IMR-90 (cell line): ENCODE data around the gene ZNF454. TPM values are rescaled to one million over a fixed set of nuclear protein-coding genes. Genes with fewer than 3 reads are reported as not detected.

Experiments
- ATAC-seq: fragments of 200-7000 bp; cut with Tn5 transposase; 2 replicates; pipeline ENCODE4 v1.9.1; 2020; ENCODE audit warnings: low read depth, mild to moderate bottlenecking, moderate library complexity
- BruUV-seq: library from RNA; stranded (reverse); fragments of 400-500 nt; replicated peaks from 2 replicates; lab custom pipeline; 2021; lab: Mats Ljungman, UMichigan
- CTCF ChIA-PET: fragments of 300-600 bp; formaldehyde crosslinking; extraction: SDS; loops from one replicate; lab custom pipeline; 2021; ENCODE audit warnings: antibody characterized with exemption; lab: Yijun Ruan, JAX
- POLR2A ChIA-PET: fragments of 300-600 bp; sonication (Branson Sonifier 250); formaldehyde crosslinking; loops from one replicate; lab custom pipeline; 2022; ENCODE audit warnings: antibody characterized with exemption; ENCODE audit not compliant: unreplicated experiment; lab: Charles Lee
- DNase-seq: peaks from one replicate; pipeline ENCODE4 v3.0.0; 2013
- H2AFZ ChIP-seq: replicated peaks from 2 replicates; pipeline ENCODE3; 2013; ENCODE audit warnings: low read length, mild to moderate bottlenecking; ENCODE audit not compliant: poor library complexity
- H2AK5ac ChIP-seq: 2 replicates; pipeline ENCODE4 v1.6.1; 2013; ENCODE audit warnings: low read depth, low read length, inconsistent platforms
- H2AK9ac ChIP-seq: replicated peaks from 2 replicates; pipeline ENCODE3; 2013; ENCODE audit warnings: mild to moderate bottlenecking, low read depth, low read length, moderate library complexity; ENCODE audit not compliant: poor library complexity
- H2BK120ac ChIP-seq: 2 replicates; pipeline ENCODE4 v1.6.1; 2013; ENCODE audit warnings: low read depth, low read length, inconsistent platforms
- H2BK15ac ChIP-seq: 3 replicates; pipeline ENCODE4 v1.6.1; 2013; ENCODE audit warnings: low read depth, low read length, inconsistent platforms
- H2BK20ac ChIP-seq: 2 replicates; pipeline ENCODE4 v1.6.1; 2013; ENCODE audit warnings: low read depth, mild to moderate bottlenecking, inconsistent platforms, low read length, moderate library complexity
- H2BK5ac ChIP-seq: 2 replicates; pipeline ENCODE4 v1.6.1; 2013; ENCODE audit warnings: mild to moderate bottlenecking, low read depth, low read length, inconsistent platforms; ENCODE audit not compliant: poor library complexity, severe bottlenecking
- H3K14ac ChIP-seq: replicated peaks from 2 replicates; pipeline ENCODE4 v1.6.1; 2013; ENCODE audit warnings: low read depth, low read length, inconsistent platforms
- H3K18ac ChIP-seq: 2 replicates; pipeline ENCODE4 v1.6.1; 2013; ENCODE audit warnings: low read depth, low read length, control low read depth
- H3K23ac ChIP-seq: 2 replicates; pipeline ENCODE4 v1.6.1; 2013; ENCODE audit warnings: low read depth, low read length, inconsistent platforms
- H3K27ac ChIP-seq: 2 replicates; pipeline ENCODE4 v1.5.1; 2013; ENCODE audit warnings: mild to moderate bottlenecking, control low read depth, low read length; ENCODE audit not compliant: insufficient read depth
- H3K27me3 ChIP-seq: 2 replicates; pipeline ENCODE4 v1.6.1; 2013; ENCODE audit warnings: low read length; ENCODE audit not compliant: control insufficient read depth, insufficient read depth
- H3K36me3 ChIP-seq: 2 replicates; pipeline ENCODE4 v1.6.1; 2013; ENCODE audit warnings: low read length, mixed read lengths; ENCODE audit not compliant: control insufficient read depth, insufficient read depth
- H3K4ac ChIP-seq: 2 replicates; pipeline ENCODE4 v1.6.1; 2013; ENCODE audit warnings: low read depth, low read length, inconsistent platforms
- H3K4me1 ChIP-seq: 2 replicates; pipeline ENCODE4 v1.6.1; 2013; ENCODE audit warnings: low read length, mixed read lengths; ENCODE audit not compliant: control insufficient read depth, insufficient read depth
- H3K4me2 ChIP-seq: 2 replicates; pipeline ENCODE4 v1.6.1; 2013; ENCODE audit warnings: low read depth, mild to moderate bottlenecking, control low read depth, low read length, moderate library complexity
- H3K4me3 ChIP-seq: 2 replicates; pipeline ENCODE4 v1.5.1; 2013; ENCODE audit warnings: low read depth, mild to moderate bottlenecking, control low read depth, low read length, moderate library complexity; ENCODE audit not compliant: insufficient read depth
- H3K56ac ChIP-seq: 2 replicates; pipeline ENCODE4 v1.6.1; 2013; ENCODE audit warnings: low read length, inconsistent platforms; ENCODE audit not compliant: insufficient read depth; ENCODE audit errors: extremely low read depth
- H3K79me1 ChIP-seq, 2 experiments: 2 replicates each; pipeline ENCODE4 v1.6.1; 2013; ENCODE audit warnings: low read length in 2 of 2, inconsistent platforms in 1 of 2, low read depth in 1 of 2
- H3K9ac ChIP-seq: 2 replicates; pipeline ENCODE4 v1.6.1; 2013; ENCODE audit warnings: low read depth, low read length, control low read depth
- H3K9me1 ChIP-seq: 2 replicates; pipeline ENCODE4 v1.6.1; 2013; ENCODE audit warnings: low read length, inconsistent platforms; ENCODE audit not compliant: insufficient read depth
- H3K9me3 ChIP-seq: 2 replicates; pipeline ENCODE4 v1.6.1; 2013; ENCODE audit warnings: low read length; ENCODE audit not compliant: control insufficient read depth, insufficient read depth
- H4K20me1 ChIP-seq: 2 replicates; pipeline ENCODE4 v1.6.1; 2013; ENCODE audit warnings: low read length, inconsistent platforms; ENCODE audit not compliant: insufficient read depth
- H4K5ac ChIP-seq: 2 replicates; pipeline ENCODE4 v1.6.1; 2013; ENCODE audit warnings: mild to moderate bottlenecking, low read depth, low read length, control low read depth
- H4K8ac ChIP-seq, 2 experiments: 2 replicates each; pipeline ENCODE4 v1.6.1; 2013; ENCODE audit warnings: low read depth in 2 of 2, low read length in 2 of 2, control low read depth in 1 of 2, inconsistent platforms in 1 of 2
- H4K91ac ChIP-seq: 2 replicates; pipeline ENCODE4 v1.6.1; 2013; ENCODE audit warnings: low read depth, low read length, inconsistent platforms; ENCODE audit not compliant: insufficient read depth
- RCOR1 ChIP-seq: IDR thresholded peaks from 2 replicates; pipeline ENCODE4 v1.6.1; 2012; ENCODE audit warnings: mild to moderate bottlenecking, low read length, improper control_type of control experiment; ENCODE audit not compliant: insufficient replicate concordance
- SMC3 ChIP-seq: fragments of 150-350 bp; IDR thresholded peaks from 2 replicates; pipeline ENCODE4 v1.6.1; 2016; ENCODE audit warnings: low read depth, mild to moderate bottlenecking, antibody characterized with exemption, low read length, moderate library complexity
- WGBS, 2 experiments: methylation state at CpG; one replicate each; pipeline versions ENCODE4 v1.1.5 to v1.1.7; 2013; ENCODE audit warnings: missing lambda C conversion rate in 2 of 2; ENCODE audit not compliant: insufficient read length in 1 of 2; ENCODE audit errors: extremely low coverage in 2 of 2; 5-methylcytosine and 5-hydroxymethylcytosine counted together
- dilution Hi-C: fragments of 300-500 bp; cut with HindIII; formaldehyde crosslinking; loops from one replicate; pipeline ENCODE4 v1.14.3; 2018; ENCODE audit warnings: low sequenced_read_pairs; ENCODE audit not compliant: unreplicated experiment
- in situ Hi-C: fragments of 300-500 bp; cut with MboI; formaldehyde crosslinking; loops from 3 replicates; pipeline ENCODE4 v1.14.3; 2019; ENCODE audit warnings: low sequenced_read_pairs, inconsistent platforms, mixed read lengths
- intact Hi-C: fragments of 100-400 bp; cut with micrococcal nuclease; formaldehyde crosslinking; loops from 2 replicates; pipeline ENCODE4 v1.10.0; 2022
- polyA plus RNA-seq, 3 experiments: library from polyadenylated mRNA; depleted of rRNA; stranded (reverse); fragments of >200 nt; gene quantifications; 2 replicates each; pipeline ENCODE4 v1.2.3, GENCODE V29; 2012; ENCODE audit warnings: low replicate concordance in 1 of 3
- total RNA-seq: library from RNA; depleted of rRNA; stranded (reverse); fragments of >200 nt; gene quantifications from 2 replicates; pipeline ENCODE4 v1.2.3, GENCODE V29; 2012

The ZNF454 gene
- total and polyA plus RNA-seq, 2 of the 4 experiments (the other 2 are of a cell fraction) = 0.12 to 0.18 TPM

DNA sequence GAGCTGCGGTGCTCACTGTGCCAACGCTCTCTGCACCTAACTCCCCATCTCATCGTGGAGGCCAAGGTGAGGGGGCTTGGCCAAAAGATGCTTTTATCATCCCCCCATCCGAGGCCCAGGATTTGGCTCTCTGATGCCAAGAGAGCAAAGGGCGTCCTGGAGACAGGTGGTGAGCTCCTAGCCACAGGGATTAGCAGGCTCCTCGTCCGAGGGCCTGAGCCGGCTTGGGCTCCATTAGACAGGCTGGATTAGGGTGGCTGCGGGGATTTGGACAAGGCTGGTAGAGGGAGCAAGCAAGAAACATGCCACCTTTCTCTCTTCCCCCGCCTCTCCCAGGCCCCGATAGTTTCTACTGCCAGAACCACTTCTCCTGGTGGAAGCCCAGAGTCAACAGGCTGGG is 55.2 kb downstream of the ZNF454 start:
- H2AFZ ChIP-seq = no peak overlapping the region
- no peak overlapping the region for H3K14ac ChIP-seq
- H3K4me2 ChIP-seq = no peak overlapping the region
- ATAC-seq (no peak), DNase-seq (no peak)
- H3K79me1 ChIP-seq = no peaks in the 10 kb centered on the region
- peaks cover 43% of the 10 kb centered on the region for H3K9me3 ChIP-seq
- no peak overlapping the region for H4K8ac ChIP-seq
- H3K4ac ChIP-seq = no peak overlapping the region
- no peak overlapping the region for H4K91ac ChIP-seq
- H2BK5ac ChIP-seq = no peak overlapping the region
- no peak overlapping the region for H2BK120ac ChIP-seq
- no peak for TF ChIP-seq SMC3
- TF ChIP-seq RCOR1 = no peak
- H3K4me1 ChIP-seq = no peaks in the 10 kb centered on the region
- no peak overlapping the region for H2BK20ac ChIP-seq
- H4K20me1 ChIP-seq = no peaks in the 10 kb centered on the region
- POLR2A ChIA-PET = no interaction called here
- no peak overlapping the region for H3K9ac ChIP-seq
- intact Hi-C loops (no loop called here), dilution Hi-C loops (no loop called here), in situ Hi-C loops (no loop called here)
- H3K4me3 ChIP-seq = no peak overlapping the region
- no peaks in the 10 kb centered on the region for H3K36me3 ChIP-seq
- no peak overlapping the region for H3K27ac ChIP-seq
- CTCF ChIA-PET = no interaction called here
- H3K27me3 ChIP-seq = peaks cover 2% of the 10 kb centered on the region; the same call in 1 of the 2 replicates
- H2BK15ac ChIP-seq = no peak overlapping the region
- H3K9me1 ChIP-seq = no peaks in the 10 kb centered on the region
- BruUV-seq = no TSS peak
- no peak overlapping the region for H4K5ac ChIP-seq
- no peak overlapping the region for H3K56ac ChIP-seq
- WGBS, 2 experiments = no CpG with 5 or more reads among the region's 11 CpGs
- no peak overlapping the region for H2AK9ac ChIP-seq
- no peak overlapping the region for H3K18ac ChIP-seq
- H3K23ac ChIP-seq = no peak overlapping the region
- H2AK5ac ChIP-seq = no peak overlapping the region
